HFF-Myc (cell line): ENCODE measurements around the gene PPP3R2.

Experiments
- DNase-seq: peaks from one replicate; pipeline ENCODE4 v3.0.0-alpha.2; 2011; ENCODE audit warnings: low read depth; ENCODE audit errors: extremely low read depth
- H3K4me3 ChIP-seq: replicated peaks from 2 replicates; pipeline ENCODE4 v1.5.1; 2011; ENCODE audit warnings: low read depth, mild to moderate bottlenecking, control low read depth, low read length
- CTCF ChIP-seq: IDR thresholded peaks from 2 replicates; pipeline ENCODE4 v1.5.1; 2012; ENCODE audit warnings: mild to moderate bottlenecking, low read depth, low read length, control low read depth; ENCODE audit errors: missing control alignments

Gene PPP3R2

GRCh38 chr9:101579711-101580545 is 14.8 kb downstream of the PPP3R2 start:
- H3K4me3 ChIP-seq: no peak overlapping the region
- TF ChIP-seq CTCF: no peak
- no peak for DNase-seq

- no peak for TF ChIP-seq CTCF
- H3K4me3 ChIP-seq: no peak overlapping the region
- no peak for DNase-seq
These were observed 16.4 kb downstream of the PPP3R2 start for GRCh38 chr9:101578378-101578777.

- no peak for DNase-seq
- TF ChIP-seq CTCF: no peak
- H3K4me3 ChIP-seq: no peak overlapping the region
These were observed 19.9 kb downstream of the PPP3R2 start for GRCh38 chr9:101574731-101575333.

- no peak for DNase-seq
- TF ChIP-seq CTCF: no peak
- H3K4me3 ChIP-seq: no peak overlapping the region
These were observed 22.5 kb downstream of the PPP3R2 start for GRCh38 chr9:101572316-101572715.

- DNase-seq: no peak
These were observed 23.7 kb downstream of the PPP3R2 start for GRCh38 chr9:101571114-101571513.

GRCh38 chr9:101569741-101570501 is 24.8 kb downstream of the PPP3R2 start:
- no peak overlapping the region for H3K4me3 ChIP-seq
- no peak for TF ChIP-seq CTCF
- DNase-seq: no peak

More at GRCh38 chr9:101571114-101571513, 23.7 kb downstream of the PPP3R2 start:
- TF ChIP-seq CTCF: no peak
- no peak overlapping the region for H3K4me3 ChIP-seq
